Tibial nerve (tissue), 4 donors: ENCODE data around the gene L1CAM.

ENCODE experiments used
- EP300 ChIP-seq, 2 donors: sonication (generic); formaldehyde crosslinking; IDR thresholded peaks; one replicate each; pipeline ENCODE4 v1.6.1; 2017; ENCODE audit warnings: antibody characterized with exemption in 2 of 2, mild to moderate bottlenecking in 1 of 2
- TF ChIP-seq, protein P1 (sequence below), 5 experiments: fragments of 200-600 bp in 3 of 5; fragments of 450-650 bp in 2 of 5; sonication (generic) in 3 of 5; IDR thresholded peaks; one replicate each; pipeline ENCODE4 v1.5.1; 2016 to 2019; ENCODE audit warnings: antibody characterized with exemption in 5 of 5, mild to moderate bottlenecking in 3 of 5, moderate library complexity in 2 of 5

DNA sequence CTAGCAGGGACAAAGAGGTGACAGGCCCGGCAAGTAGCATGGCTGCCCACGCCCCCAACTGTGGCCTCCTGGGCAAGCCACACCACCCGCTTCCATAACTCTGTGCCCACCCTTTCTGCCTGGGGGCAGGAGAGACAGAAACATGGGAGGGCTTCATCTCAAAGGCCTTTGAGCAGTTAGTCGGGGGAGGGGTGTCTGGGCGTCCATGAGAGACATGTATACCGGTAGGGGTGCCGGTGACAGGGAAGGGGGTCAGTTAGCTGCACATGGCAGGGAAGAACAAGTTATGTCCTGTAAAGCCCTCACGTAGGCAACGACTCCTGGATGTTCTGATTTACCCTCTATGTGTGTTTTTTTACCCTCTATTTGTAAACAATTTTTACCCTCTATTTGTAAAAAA, 64.9 kb downstream of the L1CAM start:
- TF ChIP-seq EP300 (IDR thresholded peaks at IDR 0.05) = no peak
- TF ChIP-seq, protein P1, sequence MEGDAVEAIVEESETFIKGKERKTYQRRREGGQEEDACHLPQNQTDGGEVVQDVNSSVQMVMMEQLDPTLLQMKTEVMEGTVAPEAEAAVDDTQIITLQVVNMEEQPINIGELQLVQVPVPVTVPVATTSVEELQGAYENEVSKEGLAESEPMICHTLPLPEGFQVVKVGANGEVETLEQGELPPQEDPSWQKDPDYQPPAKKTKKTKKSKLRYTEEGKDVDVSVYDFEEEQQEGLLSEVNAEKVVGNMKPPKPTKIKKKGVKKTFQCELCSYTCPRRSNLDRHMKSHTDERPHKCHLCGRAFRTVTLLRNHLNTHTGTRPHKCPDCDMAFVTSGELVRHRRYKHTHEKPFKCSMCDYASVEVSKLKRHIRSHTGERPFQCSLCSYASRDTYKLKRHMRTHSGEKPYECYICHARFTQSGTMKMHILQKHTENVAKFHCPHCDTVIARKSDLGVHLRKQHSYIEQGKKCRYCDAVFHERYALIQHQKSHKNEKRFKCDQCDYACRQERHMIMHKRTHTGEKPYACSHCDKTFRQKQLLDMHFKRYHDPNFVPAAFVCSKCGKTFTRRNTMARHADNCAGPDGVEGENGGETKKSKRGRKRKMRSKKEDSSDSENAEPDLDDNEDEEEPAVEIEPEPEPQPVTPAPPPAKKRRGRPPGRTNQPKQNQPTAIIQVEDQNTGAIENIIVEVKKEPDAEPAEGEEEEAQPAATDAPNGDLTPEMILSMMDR (IDR thresholded peaks at IDR 0.05) = no peak
